ENCODE results near the gene CFAP46.

CFAP46 gene

GRCh38 chr10:132787495-132788179, 154.7 kb downstream of the CFAP46 start:
- peaks cover 10 to 14% (median 11%) of the 10 kb centered on the region in 3 donors for H3K36me3 ChIP-seq
- peaks cover 0 to 81% of the 10 kb centered on the region in 2 donors for H3K27me3 ChIP-seq
- TF ChIP-seq CTCF (IDR thresholded peaks at IDR 0.05): no peak
- H3K4me3 ChIP-seq: no peak overlapping the region
- H3K4me1 ChIP-seq: peaks cover 0 to 39% (median 32%) of the 10 kb centered on the region in 4 donors
- no peak for DNase-seq
- intact Hi-C loops (cut with DNase I; ENCODE audit: low total_unique reads): no loop called here
- peaks cover 0 to 14% (median 14%) of the 10 kb centered on the region in 3 donors for H3K9me3 ChIP-seq
- H3K27ac ChIP-seq: no peak overlapping the region

GRCh38 chr10:132786884-132787494, 155.4 kb downstream of the CFAP46 start:
- Histone ChIP-seq H3K9me3 (peaks cover 0 to 14% (median 14%) of the 10 kb centered on the region in 3 donors), H3K27me3 (peaks cover 0 to 83% of the 10 kb centered on the region in 2 donors), H3K36me3 (peaks cover 17 to 20% (median 17%) of the 10 kb centered on the region in 3 donors), H3K4me1 (peaks cover 0 to 39% (median 32%) of the 10 kb centered on the region in 4 donors), H3K27ac (no peak overlapping the region), H3K4me3 (peak overlapping the region in 1 of 2 donors; percentile 7)
- intact Hi-C loops (cut with DNase I; ENCODE audit: low total_unique reads): no loop called here
- DNase-seq: no peak
- no peak for TF ChIP-seq CTCF (IDR thresholded peaks at IDR 0.05)

- intact Hi-C loops (cut with DNase I; ENCODE audit: low total_unique reads): no loop called here
- peaks cover 0 to 81% of the 10 kb centered on the region in 2 donors for H3K27me3 ChIP-seq
These were observed 155.9 kb downstream of the CFAP46 start for GRCh38 chr10:132786476-132786883.

GRCh38 chr10:132785723-132786475, 156.5 kb downstream of the CFAP46 start, which contains the start of gene NKX6-2:
NKX6-2 (minus strand) TSS chr10:132786147; CDS start chr10:132785948, 199 bp downstream.
- Histone ChIP-seq H3K9me3 (peaks cover 0 to 14% (median 14%) of the 10 kb centered on the region in 3 donors), H3K27me3 (peaks cover 0 to 76% of the 10 kb centered on the region in 2 donors), H3K36me3 (peaks cover 28 to 30% (median 28%) of the 10 kb centered on the region in 3 donors), H3K27ac (no peak within 1 kb of the TSS), H3K4me1 (peaks cover 0 to 39% (median 32%) of the 10 kb centered on the region in 4 donors), H3K4me3 (peak within 1 kb of the TSS in 1 of 2 donors; percentile 26)
- no peak for DNase-seq
- TF ChIP-seq CTCF (IDR thresholded peaks at IDR 0.05): no peak
- intact Hi-C loops (cut with DNase I; ENCODE audit: low total_unique reads): no loop called here

More at GRCh38 chr10:132786476-132786883, 155.9 kb downstream of the CFAP46 start:
- Histone ChIP-seq H3K36me3 (peaks cover 22 to 25% (median 23%) of the 10 kb centered on the region in 3 donors), H3K27ac (no peak overlapping the region), H3K4me3 (peak overlapping the region in 1 of 2 donors; percentile 7), H3K9me3 (peaks cover 0 to 14% (median 14%) of the 10 kb centered on the region in 3 donors), H3K4me1 (peaks cover 0 to 39% (median 32%) of the 10 kb centered on the region in 4 donors)
- no peak for DNase-seq
- TF ChIP-seq CTCF (IDR thresholded peaks at IDR 0.05): no peak

Data from tibial artery (tissue), 4 donors.